Gastroesophageal sphincter (tissue), 3 donors: ENCODE data around the gene PIP5K1B.

Experiments
- EP300 ChIP-seq: sonication (generic); formaldehyde crosslinking; IDR thresholded peaks from one replicate; pipeline ENCODE4 v1.6.1; 2017; ENCODE audit warnings: antibody characterized with exemption, mild to moderate bottlenecking
- POLR2A ChIP-seq, 2 donors: fragments of 450-650 bp; IDR thresholded peaks; one replicate each; pipeline ENCODE4 v1.6.1; 2017; ENCODE audit warnings: antibody characterized with exemption in 2 of 2, mild to moderate bottlenecking in 2 of 2, moderate library complexity in 1 of 2
- TF ChIP-seq, protein P1 (sequence below), 4 experiments: fragments of 200-600 bp in 2 of 4; fragments of 450-650 bp in 2 of 4; sonication (generic) in 1 of 4; IDR thresholded peaks; one replicate each; pipeline ENCODE4 v1.5.1; 2017 to 2019; ENCODE audit warnings: antibody characterized with exemption in 4 of 4, mild to moderate bottlenecking in 2 of 4, moderate library complexity in 2 of 4

DNA sequence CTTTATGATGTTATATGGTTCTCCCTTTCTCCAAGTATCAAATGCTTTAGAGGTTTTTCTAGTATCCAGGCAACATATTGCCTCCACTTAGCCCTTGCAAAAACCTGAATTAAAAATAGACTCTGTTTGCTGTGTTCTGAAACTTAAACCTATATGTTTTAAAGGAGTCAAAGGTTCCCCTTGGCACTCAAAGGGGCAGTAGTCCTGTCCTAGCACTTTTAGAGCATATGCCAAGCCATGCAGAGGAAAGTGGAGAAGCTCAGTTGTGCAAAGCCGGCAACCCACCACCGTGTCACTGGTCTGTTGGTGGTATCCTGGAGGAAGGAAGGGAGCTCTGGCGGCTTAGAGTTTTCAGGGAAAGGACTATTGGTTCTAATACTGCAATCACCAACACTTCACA, 154.3 kb downstream of the PIP5K1B start:
- TF ChIP-seq, protein P1, sequence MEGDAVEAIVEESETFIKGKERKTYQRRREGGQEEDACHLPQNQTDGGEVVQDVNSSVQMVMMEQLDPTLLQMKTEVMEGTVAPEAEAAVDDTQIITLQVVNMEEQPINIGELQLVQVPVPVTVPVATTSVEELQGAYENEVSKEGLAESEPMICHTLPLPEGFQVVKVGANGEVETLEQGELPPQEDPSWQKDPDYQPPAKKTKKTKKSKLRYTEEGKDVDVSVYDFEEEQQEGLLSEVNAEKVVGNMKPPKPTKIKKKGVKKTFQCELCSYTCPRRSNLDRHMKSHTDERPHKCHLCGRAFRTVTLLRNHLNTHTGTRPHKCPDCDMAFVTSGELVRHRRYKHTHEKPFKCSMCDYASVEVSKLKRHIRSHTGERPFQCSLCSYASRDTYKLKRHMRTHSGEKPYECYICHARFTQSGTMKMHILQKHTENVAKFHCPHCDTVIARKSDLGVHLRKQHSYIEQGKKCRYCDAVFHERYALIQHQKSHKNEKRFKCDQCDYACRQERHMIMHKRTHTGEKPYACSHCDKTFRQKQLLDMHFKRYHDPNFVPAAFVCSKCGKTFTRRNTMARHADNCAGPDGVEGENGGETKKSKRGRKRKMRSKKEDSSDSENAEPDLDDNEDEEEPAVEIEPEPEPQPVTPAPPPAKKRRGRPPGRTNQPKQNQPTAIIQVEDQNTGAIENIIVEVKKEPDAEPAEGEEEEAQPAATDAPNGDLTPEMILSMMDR (IDR thresholded peaks at IDR 0.05): no peak
- TF ChIP-seq EP300 (no peak), POLR2A (IDR thresholded peaks at IDR 0.05) (no peak)
